ENCODE measurements around the gene CAND2. TPM values are rescaled to one million over a fixed set of nuclear protein-coding genes. Genes with fewer than 3 reads are reported as not detected.

CAND2 gene
- total and polyA plus RNA-seq, 9 of the 15 experiments (the other 6 are each of a cell fraction or from before 2014, with no cell fraction given), result 0.91 to 14.9 (median 4.3) TPM

- Histone ChIP-seq H2AFZ (ENCODE audit: low read depth, low read length) (no peak overlapping the region), H3K27me3 (ENCODE audit: control insufficient read depth in 2 of 2, insufficient read depth in 2 of 2, low read length in 2 of 2) (peaks cover 35 to 44% of the 10 kb centered on the region in 2 experiments), H3K79me2 (ENCODE audit: control insufficient read depth, insufficient read depth, low read length) (no peaks in the 10 kb centered on the region), H3K4me1 (replicated peaks in 1 of 2; ENCODE audit: control insufficient read depth in 2 of 2, insufficient read depth in 2 of 2, low read length in 2 of 2) (peaks cover 2 to 8% of the 10 kb centered on the region in 2 experiments; a peak in 4 of 5 replicates), H3K4me3 (no peak overlapping the region), H3K9ac (ENCODE audit: insufficient read depth in 1 of 2, low read depth in 2 of 2, low read length in 2 of 2) (no peak overlapping the region), H4K20me1 (replicated peaks; ENCODE audit: control insufficient read depth, insufficient read depth, low read length) (no peaks in the 10 kb centered on the region), H3K9me1 (ENCODE audit: control insufficient read depth, insufficient read depth, low read length) (no peaks in the 10 kb centered on the region), H3K27ac (ENCODE audit: extremely low read depth, low read depth, low read length) (no peak overlapping the region), H3K9me3 (replicated peaks; ENCODE audit: control insufficient read depth, insufficient read depth, low read depth, low read length) (no peaks in the 10 kb centered on the region), H3K4me2 (ENCODE audit: insufficient read depth, low read length) (no peak overlapping the region), H3K36me3 (ENCODE audit: control insufficient read depth, insufficient read depth, low read length) (no peaks in the 10 kb centered on the region)
- no peak for TF ChIP-seq ZEB2 (IDR thresholded peaks at IDR 0.05)
- TF ChIP-seq DLX4 (CRISPR knock-in tag; IDR thresholded peaks at IDR 0.05), result no peak
- no peak for TF ChIP-seq NEUROD1 (IDR thresholded peaks at IDR 0.05; ENCODE audit: borderline replicate concordance, low read depth, low read length, partially characterized antibody)
- TF ChIP-seq CBX3 (IDR thresholded peaks at IDR 0.05; ENCODE audit: borderline replicate concordance in 1 of 2, low read length in 2 of 2), result no peak
- no peak for TF ChIP-seq SRSF1 (IDR thresholded peaks at IDR 0.05; ENCODE audit: low read depth, low read length)
- TF ChIP-seq SMAD2 (IDR thresholded peaks at IDR 0.05; ENCODE audit: low read depth, low read length), result no peak
- TF ChIP-seq MAFK (IDR thresholded peaks at IDR 0.05; ENCODE audit: low read length), result no peak
- TF ChIP-seq ZNF280B (CRISPR knock-in tag; IDR thresholded peaks at IDR 0.05), result no peak
- TF ChIP-seq ZBTB17 (CRISPR knock-in tag; IDR thresholded peaks at IDR 0.05), result no peak
- TF ChIP-seq THAP12 (CRISPR knock-in tag; IDR thresholded peaks at IDR 0.05), result no peak
- no peak for TF ChIP-seq ATF7 (IDR thresholded peaks at IDR 0.05)
- TF ChIP-seq GTF2F1 (IDR thresholded peaks at IDR 0.05; ENCODE audit: low read depth, low read length), result no peak
- ChIA-PET POLR2A (interaction anchor here (0.5 to 2.9 kb wide), 8 partner anchors 13 to 625 kb away, joined by 3 to 17 read pairs (median 3); partner anchors contain the start of gene RPL32), CTCF (ENCODE audit: low intra/inter-chr PET ratio) (no interaction called here)
- DNase-seq (ENCODE audit: extremely low read depth in 1 of 4, low spot score in 3 of 4) (no peak), FAIRE-seq (no peak), ATAC-seq (no peak)
- no TSS peak for BruUV-seq (replicated peaks)
- 18% methylated on average over 5 of the region's 5 CpGs for WGBS (ENCODE audit: insufficient coverage, low coverage, missing lambda C conversion rate)
- intact Hi-C loops (cut with micrococcal nuclease) (loop anchor here (5.0 kb wide), 1 partner anchor 36 kb away; no protein-coding TSS in a partner anchor), in situ Hi-C loops (cut with MboI) (no loop called here)
Observed at GRCh38 chr3:12856626-12857025, 60.1 kb downstream of the CAND2 start.

Data from K562 (cell line).